Endodermal cell (in vitro differentiated cells): ENCODE data around the gene ESR2. TPM values are rescaled to one million over a fixed set of nuclear protein-coding genes. Genes with fewer than 3 reads are reported as not detected.

ENCODE experiments used
- DNase-seq: peaks from one replicate; pipeline ENCODE4 v3.0.0-alpha.2; 2017
- H3K27ac ChIP-seq: 2 replicates; pipeline ENCODE4 v1.5.1; 2013; ENCODE audit warnings: mild to moderate bottlenecking, low read depth, low read length, moderate library complexity
- H3K27me3 ChIP-seq: 2 replicates; pipeline ENCODE4 v1.6.1; 2013; ENCODE audit warnings: mild to moderate bottlenecking, low read length, moderate library complexity; ENCODE audit not compliant: insufficient read depth, control insufficient read depth, poor library complexity, severe bottlenecking
- H3K36me3 ChIP-seq: 2 replicates; pipeline ENCODE4 v1.7.0; 2013; ENCODE audit warnings: mild to moderate bottlenecking, low read length, moderate library complexity; ENCODE audit not compliant: control insufficient read depth, insufficient read depth
- H3K4me1 ChIP-seq: one replicate; pipeline ENCODE4 v1.7.0; 2013; ENCODE audit warnings: low read length; ENCODE audit not compliant: control insufficient read depth, insufficient read depth
- H3K4me3 ChIP-seq: 2 replicates; pipeline ENCODE4 v1.5.1; 2013; ENCODE audit warnings: mild to moderate bottlenecking, low read length, moderate library complexity
- H3K9ac ChIP-seq: 2 replicates; pipeline ENCODE4 v1.6.1; 2013; ENCODE audit warnings: mild to moderate bottlenecking, low read length, moderate library complexity; ENCODE audit not compliant: poor library complexity, severe bottlenecking; ENCODE audit errors: extremely low read depth
- H3K9me3 ChIP-seq: 2 replicates; pipeline ENCODE4 v1.6.1; 2013; ENCODE audit warnings: mild to moderate bottlenecking, low read length, moderate library complexity; ENCODE audit not compliant: control insufficient read depth
- H3K27ac Mint-ChIP-seq: 2 replicates; pipeline ENCODE4 v1.8.0; 2020; ENCODE audit warnings: mixed read lengths
- H3K27me3 Mint-ChIP-seq: 2 replicates; pipeline ENCODE4 v1.8.0; 2021; ENCODE audit warnings: mild to moderate bottlenecking, mixed read lengths; ENCODE audit not compliant: insufficient read depth
- H3K36me3 Mint-ChIP-seq: 2 replicates; pipeline ENCODE4 v1.8.0; 2020; ENCODE audit warnings: low read depth, mixed read lengths
- H3K4me1 Mint-ChIP-seq: 2 replicates; pipeline ENCODE4 v1.8.0; 2020; ENCODE audit warnings: mixed read lengths
- H3K4me3 Mint-ChIP-seq: 2 replicates; pipeline ENCODE4 v1.8.0; 2020; ENCODE audit warnings: mild to moderate bottlenecking, moderate library complexity, mixed read lengths
- H3K9me3 Mint-ChIP-seq: 2 replicates; pipeline ENCODE4 v1.8.0; 2020; ENCODE audit warnings: mild to moderate bottlenecking, mixed read lengths
- WGBS, 2 experiments: methylation state at CpG; one replicate each; pipeline versions ENCODE4 v1.1.5 to v1.1.7; 2013; ENCODE audit warnings: missing lambda C conversion rate in 2 of 2, mixed read lengths in 1 of 2; ENCODE audit not compliant: insufficient coverage in 1 of 2, insufficient read length in 1 of 2; 5-methylcytosine and 5-hydroxymethylcytosine counted together
- total RNA-seq, 2 donors: library from RNA; stranded (reverse); fragmentation: NEBNext Ultra II Directional in 1 of 2; extraction: Animal tissue kit (Norgen Biotek cat#: 25700) in 1 of 2; gene quantifications; 2 replicates in 1 of 2; 3 replicates in 1 of 2; pipeline ENCODE4 v1.2.1, GENCODE V29; 2021
- TF ChIP-seq, protein P1 (sequence below): fragments of 200-600 bp; sonication (generic); conservative IDR thresholded peaks from 2 replicates; pipeline ENCODE4 v1.5.0; 2021; ENCODE audit warnings: antibody characterized with exemption, mild to moderate bottlenecking

The ESR2 gene
- total RNA-seq, 2 donors from 2014 or later, result 0.57 to 0.66 TPM

GRCh38 chr14:64208261-64208660 is 85.9 kb downstream of the ESR2 start:
- H3K27me3 Mint-ChIP-seq, result no peaks in the 10 kb centered on the region
- H3K4me3 ChIP-seq, result no peak overlapping the region
- no peak for DNase-seq
- no peaks in the 10 kb centered on the region for H3K27me3 ChIP-seq
- WGBS, 2 experiments, result 82 to 93% methylated on average over 6 to 7 of the region's 7 CpGs
- no peak overlapping the region for H3K4me3 Mint-ChIP-seq
- TF ChIP-seq, protein P1, sequence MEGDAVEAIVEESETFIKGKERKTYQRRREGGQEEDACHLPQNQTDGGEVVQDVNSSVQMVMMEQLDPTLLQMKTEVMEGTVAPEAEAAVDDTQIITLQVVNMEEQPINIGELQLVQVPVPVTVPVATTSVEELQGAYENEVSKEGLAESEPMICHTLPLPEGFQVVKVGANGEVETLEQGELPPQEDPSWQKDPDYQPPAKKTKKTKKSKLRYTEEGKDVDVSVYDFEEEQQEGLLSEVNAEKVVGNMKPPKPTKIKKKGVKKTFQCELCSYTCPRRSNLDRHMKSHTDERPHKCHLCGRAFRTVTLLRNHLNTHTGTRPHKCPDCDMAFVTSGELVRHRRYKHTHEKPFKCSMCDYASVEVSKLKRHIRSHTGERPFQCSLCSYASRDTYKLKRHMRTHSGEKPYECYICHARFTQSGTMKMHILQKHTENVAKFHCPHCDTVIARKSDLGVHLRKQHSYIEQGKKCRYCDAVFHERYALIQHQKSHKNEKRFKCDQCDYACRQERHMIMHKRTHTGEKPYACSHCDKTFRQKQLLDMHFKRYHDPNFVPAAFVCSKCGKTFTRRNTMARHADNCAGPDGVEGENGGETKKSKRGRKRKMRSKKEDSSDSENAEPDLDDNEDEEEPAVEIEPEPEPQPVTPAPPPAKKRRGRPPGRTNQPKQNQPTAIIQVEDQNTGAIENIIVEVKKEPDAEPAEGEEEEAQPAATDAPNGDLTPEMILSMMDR, result no peak
- no peak overlapping the region for H3K9ac ChIP-seq
- H3K9me3 ChIP-seq, result no peaks in the 10 kb centered on the region
- H3K36me3 ChIP-seq, result peaks cover 57% of the 10 kb centered on the region
- H3K4me1 ChIP-seq, result no peaks in the 10 kb centered on the region
- no peak overlapping the region for H3K27ac ChIP-seq
- H3K9me3 Mint-ChIP-seq, result no peaks in the 10 kb centered on the region
- peaks cover 2% of the 10 kb centered on the region for H3K4me1 Mint-ChIP-seq
- peaks cover 58% of the 10 kb centered on the region for H3K36me3 Mint-ChIP-seq
- no peak overlapping the region for H3K27ac Mint-ChIP-seq

GRCh38 chr14:64203366-64204006 is 90.7 kb downstream of the ESR2 start:
- Histone ChIP-seq H3K4me1 (no peaks in the 10 kb centered on the region), H3K9me3 (no peaks in the 10 kb centered on the region), H3K9ac (no peak overlapping the region), H3K27me3 (no peaks in the 10 kb centered on the region), H3K27ac (no peak overlapping the region), H3K36me3 (peaks cover 15% of the 10 kb centered on the region), H3K4me3 (no peak overlapping the region)
- no peak for DNase-seq
- WGBS, 2 experiments, result 90 to 95% methylated on average over 2 to 4 of the region's 4 CpGs
- Mint-ChIP-seq H3K27ac (no peak overlapping the region), H3K4me3 (no peak overlapping the region), H3K9me3 (no peaks in the 10 kb centered on the region), H3K27me3 (no peaks in the 10 kb centered on the region), H3K36me3 (peaks cover 21% of the 10 kb centered on the region), H3K4me1 (peaks cover 12% of the 10 kb centered on the region)
- TF ChIP-seq, protein P1, result no peak

DNA sequence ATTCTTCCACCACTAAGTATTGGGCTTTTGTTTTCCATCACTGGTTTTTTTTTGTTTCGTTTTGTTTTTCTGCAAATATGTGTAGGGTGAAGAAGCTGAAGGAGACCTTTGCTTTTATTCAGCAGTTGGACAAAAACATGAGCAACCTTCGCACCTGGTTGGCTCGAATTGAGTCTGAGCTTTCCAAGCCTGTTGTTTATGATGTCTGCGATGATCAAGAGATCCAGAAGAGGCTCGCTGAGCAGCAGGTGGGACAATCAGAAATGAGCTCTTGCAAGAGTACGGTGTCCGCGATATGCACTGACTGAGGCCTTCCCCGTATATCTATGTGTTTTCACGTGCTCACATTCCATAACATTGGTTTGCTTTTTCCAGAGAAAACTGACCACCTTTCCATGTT is 91.5 kb downstream of the ESR2 start:
- H3K36me3 ChIP-seq, result peaks cover 11% of the 10 kb centered on the region
- H3K9ac ChIP-seq, result no peak overlapping the region
- H3K27me3 ChIP-seq, result no peaks in the 10 kb centered on the region
- no peak overlapping the region for H3K27ac ChIP-seq
- TF ChIP-seq, protein P1, result no peak
- Mint-ChIP-seq H3K27ac (peak overlapping the region; percentile 5), H3K36me3 (peaks cover 13% of the 10 kb centered on the region), H3K9me3 (no peaks in the 10 kb centered on the region), H3K27me3 (no peaks in the 10 kb centered on the region), H3K4me1 (peaks cover 12% of the 10 kb centered on the region), H3K4me3 (no peak overlapping the region)
- no peaks in the 10 kb centered on the region for H3K4me1 ChIP-seq
- DNase-seq, result no peak
- WGBS, 2 experiments, result 83 to 88% methylated on average over 8 to 10 of the region's 10 CpGs
- no peak overlapping the region for H3K4me3 ChIP-seq
- no peaks in the 10 kb centered on the region for H3K9me3 ChIP-seq
